K562 (cell line): ENCODE data around the gene TSSK2. TPM values are rescaled to one million over a fixed set of nuclear protein-coding genes. Genes with fewer than 3 reads are reported as not detected.
A peak's percentile ranks its signal among the peaks of the same experiment; 100 is the strongest.

ENCODE experiments used
- BRCA1 ChIP-seq, 2 experiments: fragments of 450-650 bp in 1 of 2; sonication (generic) in 1 of 2; formaldehyde crosslinking in 1 of 2; IDR thresholded peaks; 2 replicates each; pipeline versions ENCODE4 v1.5.0 to v1.6.1; 2017 to 2020; ENCODE audit warnings: mild to moderate bottlenecking in 1 of 2, missing genetic modification reagents in 1 of 2
- CHD1 ChIP-seq: fragments of 200-600 bp; sonication (generic); IDR thresholded peaks from one replicate; pipeline ENCODE4 v1.6.1; 2012; ENCODE audit warnings: mild to moderate bottlenecking, moderate library complexity, low read length, inconsistent platforms
- DDX20 ChIP-seq: fragments of 450-650 bp; IDR thresholded peaks from 2 replicates; pipeline ENCODE4 v1.6.1; 2016; ENCODE audit warnings: missing genetic modification characterization, low read depth, mild to moderate bottlenecking, missing compliant biosample characterization, moderate library complexity
- E2F3 ChIP-seq: fragments of 250-450 bp; sonication (Bioruptor Pico); IDR thresholded peaks from 2 replicates; pipeline ENCODE4 v1.4.0; 2020; ENCODE audit warnings: mild to moderate bottlenecking
- FOS ChIP-seq: IDR thresholded peaks from 3 replicates; pipeline ENCODE4 v1.6.1; 2011; ENCODE audit not compliant: insufficient read length; ENCODE audit errors: extremely low read depth
- JUND ChIP-seq, 2 experiments: IDR thresholded peaks; 2 replicates in 1 of 2; 3 replicates in 1 of 2; pipeline ENCODE4 v1.6.1; 2011; ENCODE audit warnings: borderline replicate concordance in 2 of 2, low read depth in 2 of 2, low read length in 2 of 2, improper control_type of control experiment in 1 of 2, missing biosample characterization in 1 of 2, missing genetic modification characterization in 1 of 2, missing genetic modification reagents in 1 of 2
- KDM5B ChIP-seq: fragments of 200-600 bp; sonication (generic); IDR thresholded peaks from 2 replicates; pipeline ENCODE4 v1.6.1; 2012; ENCODE audit warnings: low read depth, mild to moderate bottlenecking, moderate library complexity, low read length, control low read depth, inconsistent platforms; ENCODE audit not compliant: insufficient replicate concordance
- MBD2 ChIP-seq: sonication (generic); IDR thresholded peaks from 2 replicates; pipeline ENCODE4 v1.6.1; 2016; ENCODE audit warnings: low read depth, borderline replicate concordance
- MCM3 ChIP-seq: fragments of 450-650 bp; IDR thresholded peaks from 2 replicates; pipeline ENCODE4 v1.6.1; 2016
- MTA2 ChIP-seq: fragments of 450-650 bp; IDR thresholded peaks from 2 replicates; pipeline ENCODE4 v1.6.1; 2016; ENCODE audit warnings: low read depth
- MTF1 ChIP-seq: fragments of 250-450 bp; sonication (Bioruptor Pico); IDR thresholded peaks from 2 replicates; pipeline ENCODE4 v1.9.0; 2021; ENCODE audit warnings: moderate library complexity, mild to moderate bottlenecking, inconsistent platforms, borderline replicate concordance
- NFIC ChIP-seq: fragments of 450-650 bp; IDR thresholded peaks from 2 replicates; pipeline ENCODE4 v1.6.1; 2017; ENCODE audit warnings: mild to moderate bottlenecking, inconsistent platforms
- NONO ChIP-seq, 2 experiments: fragments of 200-400 bp in 1 of 2; fragments of 450-650 bp in 1 of 2; formaldehyde crosslinking in 1 of 2; IDR thresholded peaks; 2 replicates each; pipeline ENCODE4 v1.6.1; 2017; ENCODE audit warnings: low read depth in 2 of 2, mild to moderate bottlenecking in 2 of 2, moderate library complexity in 2 of 2, low read length in 1 of 2
- PBX2 ChIP-seq, 2 experiments: IDR thresholded peaks in 1 of 2; conservative IDR thresholded peaks in 1 of 2; 2 replicates each; pipeline ENCODE4 v1.6.1; 2016; ENCODE audit warnings: low read depth in 2 of 2, mild to moderate bottlenecking in 1 of 2, missing compliant biosample characterization in 1 of 2, missing genetic modification characterization in 1 of 2, moderate library complexity in 1 of 2
- PTRF ChIP-seq: fragments of 450-650 bp; IDR thresholded peaks from 2 replicates; pipeline ENCODE4 v1.6.1; 2016; ENCODE audit warnings: mild to moderate bottlenecking, missing genetic modification characterization, missing compliant biosample characterization
- SREBF1 ChIP-seq: fragments of 150-350 bp; IDR thresholded peaks from 2 replicates; pipeline ENCODE4 v1.6.1; 2014; ENCODE audit warnings: antibody characterized with exemption, low read depth, low read length, borderline replicate concordance
- ZBTB17 ChIP-seq: fragments of 450-650 bp; formaldehyde crosslinking; IDR thresholded peaks from 2 replicates; pipeline ENCODE4 v1.4.0; 2020; ENCODE audit warnings: mild to moderate bottlenecking
- ZBTB7A ChIP-seq: IDR thresholded peaks from 2 replicates; pipeline ENCODE4 v1.6.1; 2011; ENCODE audit warnings: low read depth, mild to moderate bottlenecking, low read length, moderate library complexity, borderline replicate concordance; ENCODE audit not compliant: control insufficient read depth
- ZC3H4 ChIP-seq: sonication (generic); formaldehyde crosslinking; IDR thresholded peaks from 2 replicates; pipeline ENCODE4 v1.9.0; 2021; ENCODE audit warnings: missing genetic modification reagents, borderline replicate concordance
- ZFPM2 ChIP-seq: fragments of 250-450 bp; sonication (Bioruptor Pico); IDR thresholded peaks from 2 replicates; pipeline ENCODE4 v1.5.1; 2022; ENCODE audit warnings: mild to moderate bottlenecking
- ZNF174 ChIP-seq: fragments of 250-450 bp; sonication (Bioruptor Pico); IDR thresholded peaks from 2 replicates; pipeline ENCODE4 v1.4.0; 2020; ENCODE audit warnings: mild to moderate bottlenecking
- ZNF232 ChIP-seq: sonication (generic); formaldehyde crosslinking; IDR thresholded peaks from 2 replicates; pipeline ENCODE4 v1.8.0; 2022; ENCODE audit warnings: mild to moderate bottlenecking, missing genetic modification reagents
- ZNF274 ChIP-seq: IDR thresholded peaks from 2 replicates; pipeline ENCODE4 v1.6.1; 2011; ENCODE audit warnings: low read depth, mild to moderate bottlenecking, low read length, moderate library complexity, borderline replicate concordance
- ZNF3 ChIP-seq: fragments of 250-450 bp; sonication (Bioruptor Pico); IDR thresholded peaks from 2 replicates; pipeline ENCODE4 v1.5.0; 2021; ENCODE audit warnings: mild to moderate bottlenecking, moderate library complexity
- ZNF57 ChIP-seq: fragments of 450-650 bp; formaldehyde crosslinking; IDR thresholded peaks from 2 replicates; pipeline ENCODE4 v1.4.0; 2020; ENCODE audit warnings: mild to moderate bottlenecking, moderate library complexity
- ZNF695 ChIP-seq: fragments of 450-650 bp; formaldehyde crosslinking; IDR thresholded peaks from 2 replicates; pipeline ENCODE4 v1.4.0; 2020; ENCODE audit warnings: mild to moderate bottlenecking, moderate library complexity
- ZNF785 ChIP-seq: fragments of 250-450 bp; sonication (Bioruptor Pico); IDR thresholded peaks from 2 replicates; pipeline ENCODE4 v1.4.0; 2020; ENCODE audit warnings: mild to moderate bottlenecking
- polyA plus RNA-seq, 8 experiments: library from polyadenylated mRNA; depleted of rRNA in 4 of 8; stranded (reverse) in 5 of 8; unstranded in 3 of 8; fragments of >200 nt; fragmentation: Nextera tagmentation in 2 of 8; fragmentation: Illumina TruSeq in 1 of 8; extraction: Ambion mirVana in 2 of 8; extraction: Trizol in 1 of 8; gene quantifications; 2 replicates each; pipeline versions ENCODE4 v1.2.1 to v1.2.3, GENCODE V29; 2011 to 2014; ENCODE audit warnings: inconsistent platforms in 1 of 8, missing spikeins in 1 of 8
- total RNA-seq, 7 experiments: library from RNA; depleted of rRNA in 6 of 7; stranded (reverse); fragments of >200 nt in 6 of 7; fragmentation: Illumina TruSeq in 2 of 7; extraction: Trizol in 2 of 7; gene quantifications; 2 replicates each; pipeline versions ENCODE4 v1.2.1 to v1.2.3, GENCODE V29; 2011 to 2021; ENCODE audit warnings: low replicate concordance in 1 of 7
- TF ChIP-seq, protein P1 (sequence below): fragments of 450-650 bp; formaldehyde crosslinking; IDR thresholded peaks from 2 replicates; pipeline ENCODE4 v1.4.0; 2020; ENCODE audit warnings: mild to moderate bottlenecking

Gene TSSK2
- total and polyA plus RNA-seq, 9 of the 15 experiments (the other 6 are each of a cell fraction or from before 2014, with no cell fraction given) = 0.04 TPM; not detected in 8

- no peak for TF ChIP-seq BRCA1 (IDR thresholded peaks at IDR 0.05)
- TF ChIP-seq BRCA1 (CRISPR knock-in tag; IDR thresholded peaks at IDR 0.05) = no peak
- no peak for TF ChIP-seq PBX2 (CRISPR knock-in tag; IDR thresholded peaks at IDR 0.05; ENCODE audit: low read depth)
- TF ChIP-seq PBX2 (tag; conservative IDR thresholded peaks at IDR 0.05; ENCODE audit: low read depth) = no peak
- no peak for TF ChIP-seq ZNF174
- no peak for TF ChIP-seq E2F3 (CRISPR knock-in tag)
- no peak for TF ChIP-seq ZNF3 (CRISPR knock-in tag)
- no peak for TF ChIP-seq ZNF695 (CRISPR knock-in tag)
- TF ChIP-seq ZBTB7A = no peak
- no peak for TF ChIP-seq NONO (IDR thresholded peaks at IDR 0.05; ENCODE audit: low read depth in 2 of 2, low read length in 1 of 2)
- no peak for TF ChIP-seq FOS
- TF ChIP-seq DDX20 (tag) = no peak
- no peak for TF ChIP-seq ZC3H4
- TF ChIP-seq SREBF1 = no peak
- no peak for TF ChIP-seq NFIC
- TF ChIP-seq MTF1 (CRISPR knock-in tag) = no peak
- no peak for TF ChIP-seq PTRF (tag)
- TF ChIP-seq ZFPM2 (CRISPR knock-in tag) = no peak
- TF ChIP-seq MTA2 = no peak
- TF ChIP-seq ZNF785 (CRISPR knock-in tag) = no peak
- no peak for TF ChIP-seq MCM3
- TF ChIP-seq KDM5B = peak; percentile 40
- TF ChIP-seq, protein P1, sequence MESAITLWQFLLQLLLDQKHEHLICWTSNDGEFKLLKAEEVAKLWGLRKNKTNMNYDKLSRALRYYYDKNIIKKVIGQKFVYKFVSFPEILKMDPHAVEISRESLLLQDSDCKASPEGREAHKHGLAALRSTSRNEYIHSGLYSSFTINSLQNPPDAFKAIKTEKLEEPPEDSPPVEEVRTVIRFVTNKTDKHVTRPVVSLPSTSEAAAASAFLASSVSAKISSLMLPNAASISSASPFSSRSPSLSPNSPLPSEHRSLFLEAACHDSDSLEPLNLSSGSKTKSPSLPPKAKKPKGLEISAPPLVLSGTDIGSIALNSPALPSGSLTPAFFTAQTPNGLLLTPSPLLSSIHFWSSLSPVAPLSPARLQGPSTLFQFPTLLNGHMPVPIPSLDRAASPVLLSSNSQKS (CRISPR knock-in tag) = no peak
- 0 out of 2 replicates have a peak, but pooled peaks have one; percentile 9 for TF ChIP-seq ZBTB17 (CRISPR knock-in tag)
- TF ChIP-seq MBD2 = no peak
- no peak for TF ChIP-seq JUND (IDR thresholded peaks at IDR 0.05; ENCODE audit: borderline replicate concordance, low read depth, low read length)
- TF ChIP-seq JUND (tag; IDR thresholded peaks at IDR 0.05; ENCODE audit: borderline replicate concordance, low read depth, low read length) = no peak
- TF ChIP-seq CHD1 = no peak
- TF ChIP-seq ZNF232 = no peak
- 0 out of 2 replicates have a peak, but pooled peaks have one; percentile 40 for TF ChIP-seq ZNF57 (CRISPR knock-in tag)
- no peak for TF ChIP-seq ZNF274
Measured at GRCh38 chr22:19176732-19177131, 45.6 kb downstream of the TSSK2 start (continued).
